ENCODE results near the gene AGL.

GRCh38 chr1:99872063-99872462 lies 21.9 kb downstream of the AGL start:
- no peak for TF ChIP-seq POLR2A (IDR thresholded peaks at IDR 0.05; ENCODE audit: low read length)
- TF ChIP-seq GATA1 (IDR thresholded peaks at IDR 0.05; ENCODE audit: low read depth, low read length): no peak
